GM12891 (cell line): ENCODE data around the gene SOSTDC1.

ENCODE experiments used
- PAX5 ChIP-seq: IDR thresholded peaks from 2 replicates; pipeline ENCODE4 v1.6.1; 2011; ENCODE audit warnings: low read length, moderate library complexity, mild to moderate bottlenecking; ENCODE audit not compliant: insufficient read depth, severe bottlenecking
- POLR2A ChIP-seq: IDR thresholded peaks from 2 replicates; pipeline ENCODE4 v1.6.1; 2011; ENCODE audit warnings: low read depth, low read length, control low read depth
- POLR2AphosphoS5 ChIP-seq: IDR thresholded peaks from 2 replicates; pipeline ENCODE4 v1.6.1; 2011; ENCODE audit warnings: low read depth, low read length, control low read depth
- SPI1 ChIP-seq: IDR thresholded peaks from 2 replicates; pipeline ENCODE4 v1.6.1; 2011; ENCODE audit warnings: low read depth, low read length, control low read depth
- TAF1 ChIP-seq: IDR thresholded peaks from 2 replicates; pipeline ENCODE4 v1.6.1; 2011; ENCODE audit warnings: low read depth, low read length, control low read depth

DNA sequence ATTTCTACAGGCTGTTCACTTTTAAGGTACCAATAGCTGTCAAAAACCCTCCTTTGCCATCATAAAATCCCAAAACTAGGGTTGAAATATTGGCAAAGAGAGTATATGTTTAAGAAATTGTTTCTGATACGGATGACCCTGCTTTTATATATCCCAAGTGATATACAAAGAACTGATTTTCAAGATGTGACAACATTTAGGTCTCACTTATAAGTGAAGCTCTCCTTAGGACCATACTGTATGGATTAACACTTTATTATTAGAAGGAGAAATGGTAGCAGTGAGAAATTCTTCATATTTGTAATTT, 33.2 kb downstream of the SOSTDC1 start:
- TF ChIP-seq POLR2A (no peak), POLR2AphosphoS5 (no peak), TAF1 (no peak), SPI1 (no peak), PAX5 (no peak)
